CD4-positive, alpha-beta T cell treated with Interleukin-2 at 100 ng/mL for 4 hours (primary cell): ENCODE measurements around the gene COPA.
A peak's percentile ranks its signal among the peaks of the same experiment; 100 is the strongest.

Source experiments
- DNase-seq: peaks from one replicate; pipeline ENCODE4 v3.0.0-alpha.2; 2020; ENCODE audit warnings: low spot score

Gene COPA

DNA sequence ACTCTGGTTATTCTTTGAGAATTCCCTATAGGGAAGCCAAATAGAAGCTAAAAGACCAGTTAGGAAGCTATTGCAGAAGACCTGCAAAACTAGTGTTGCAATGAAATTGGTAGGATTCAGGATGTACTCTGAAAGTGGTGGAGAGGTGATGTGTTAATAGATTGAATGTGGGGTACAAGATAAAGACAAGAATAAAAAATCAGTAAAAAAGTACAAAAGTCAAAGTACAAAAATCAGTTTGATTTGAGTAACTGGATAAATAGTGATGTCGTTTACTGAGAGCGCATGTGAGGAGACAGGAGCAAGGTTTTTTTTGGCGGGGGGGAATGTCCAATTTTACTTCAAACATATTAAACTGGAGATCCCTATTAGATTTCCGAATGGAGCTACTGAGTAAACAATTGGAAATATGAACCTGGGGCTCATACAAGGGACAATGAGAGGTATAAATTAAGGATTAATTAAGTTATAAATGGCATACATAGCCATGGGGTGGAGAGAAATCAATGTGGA lies 78.2 kb downstream of the COPA start:
- DNase-seq = no peak

DNA sequence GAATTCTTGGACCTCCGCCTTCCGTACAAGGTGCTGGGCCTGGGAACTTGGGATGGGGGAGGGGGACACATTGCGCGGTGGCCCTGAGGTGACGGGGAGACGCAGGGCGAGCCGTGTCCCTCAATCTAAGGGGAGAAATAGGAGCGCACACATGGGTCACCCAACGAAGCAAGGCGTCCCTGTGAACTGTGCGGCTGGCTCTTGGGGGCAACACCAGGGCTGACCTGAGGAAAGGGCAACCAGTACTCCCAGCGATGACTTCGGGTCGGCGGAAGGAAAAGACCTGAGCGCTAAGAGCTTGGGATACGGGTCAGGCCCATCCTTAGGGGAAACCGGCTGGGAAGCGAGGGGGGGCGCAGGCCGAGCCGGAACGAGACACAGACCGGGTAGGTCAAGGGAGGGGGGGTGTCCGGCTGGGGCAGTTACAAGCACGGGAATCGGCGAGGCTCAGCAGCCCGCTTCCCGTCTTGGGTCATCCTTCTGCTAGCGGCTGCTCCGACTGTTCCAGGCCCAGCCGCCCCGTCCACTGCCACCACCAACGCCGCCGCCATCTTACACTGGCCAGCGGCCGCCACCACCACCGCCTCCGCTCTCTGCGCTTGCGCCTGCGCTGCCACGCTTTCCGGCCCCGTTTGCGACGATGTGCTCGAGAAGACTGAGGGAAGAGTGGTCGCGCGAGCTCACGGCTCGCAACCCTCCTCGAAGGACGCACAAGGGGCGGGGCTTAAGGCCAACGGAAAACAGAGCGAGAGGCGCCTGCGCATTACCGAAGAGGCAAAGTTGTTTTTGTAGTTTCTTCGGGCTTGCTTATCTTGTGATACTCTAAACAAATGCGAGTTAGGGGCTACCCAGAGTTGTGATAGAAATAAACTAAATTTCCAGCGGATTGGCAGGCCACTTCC lies 80.9 kb downstream of the COPA start, which contains the start of gene DCAF8:
Gene DCAF8, minus strand, starts transcription at position 657 of the 902 bp plus-strand sequence. CDS start 18,541 bp downstream, outside the sequence.
- DNase-seq = peak; percentile 98

DNA sequence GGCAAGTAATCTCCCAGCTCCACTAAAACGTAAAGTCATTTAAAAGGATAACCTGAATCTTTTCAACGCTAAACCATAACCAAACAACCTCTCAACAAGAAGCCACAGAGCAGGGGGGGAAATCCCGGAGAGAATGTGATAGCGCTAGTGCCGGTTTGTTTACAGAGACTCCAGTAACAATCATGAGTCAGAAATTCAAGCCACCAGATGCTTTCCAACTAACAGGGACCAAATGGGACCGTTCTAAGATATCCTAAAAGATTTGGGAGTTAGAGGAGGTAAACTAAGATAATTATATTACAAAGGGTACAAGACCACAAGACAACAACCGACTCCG lies 81.5 kb downstream of the COPA start:
- DNase-seq = peak; percentile 84

DNA sequence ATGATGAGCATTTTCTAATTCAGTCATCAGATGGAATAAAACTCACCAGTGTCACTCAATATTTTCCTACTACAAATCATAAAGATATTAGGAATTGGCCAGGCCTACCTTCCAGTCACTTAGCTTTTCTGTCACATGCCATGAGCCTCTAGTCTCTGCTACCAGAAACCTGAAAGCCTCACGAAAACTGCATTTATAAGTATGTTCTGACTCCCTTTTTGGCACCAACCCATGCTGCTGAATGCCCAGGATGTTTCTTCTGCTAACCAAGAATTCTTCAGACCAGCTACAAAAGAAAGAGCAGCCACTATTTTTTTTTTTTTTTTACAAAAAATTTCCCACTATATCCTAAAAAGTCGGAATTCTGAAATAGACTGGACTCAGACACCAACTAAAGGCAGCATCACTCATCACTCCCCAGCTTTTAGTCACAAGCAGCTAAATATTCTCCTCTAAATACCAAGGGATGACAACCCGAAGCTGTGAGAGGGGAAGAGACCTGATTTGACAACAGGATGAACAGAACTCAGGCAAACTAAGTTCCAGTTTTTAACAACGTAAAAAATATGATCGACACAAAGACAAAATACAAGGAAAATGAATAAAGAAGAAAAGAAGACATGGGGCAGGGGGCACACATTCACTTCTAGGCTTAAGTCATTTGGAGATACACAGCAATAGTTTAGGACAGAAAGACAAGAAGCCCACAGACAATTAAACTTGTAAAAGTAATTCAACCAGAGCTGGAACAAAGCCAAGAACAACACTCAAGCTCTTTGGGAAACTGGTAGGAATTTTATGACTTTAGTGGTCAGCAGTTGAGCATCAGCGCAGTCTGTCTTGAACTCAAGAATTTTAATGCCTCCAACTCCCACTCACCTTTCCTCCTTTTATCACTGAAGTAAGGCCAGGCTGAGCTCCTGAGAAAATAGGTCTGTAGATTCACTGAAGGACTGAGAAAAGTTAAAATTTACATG lies 82.4 kb downstream of the COPA start:
- no peak for DNase-seq

DNA sequence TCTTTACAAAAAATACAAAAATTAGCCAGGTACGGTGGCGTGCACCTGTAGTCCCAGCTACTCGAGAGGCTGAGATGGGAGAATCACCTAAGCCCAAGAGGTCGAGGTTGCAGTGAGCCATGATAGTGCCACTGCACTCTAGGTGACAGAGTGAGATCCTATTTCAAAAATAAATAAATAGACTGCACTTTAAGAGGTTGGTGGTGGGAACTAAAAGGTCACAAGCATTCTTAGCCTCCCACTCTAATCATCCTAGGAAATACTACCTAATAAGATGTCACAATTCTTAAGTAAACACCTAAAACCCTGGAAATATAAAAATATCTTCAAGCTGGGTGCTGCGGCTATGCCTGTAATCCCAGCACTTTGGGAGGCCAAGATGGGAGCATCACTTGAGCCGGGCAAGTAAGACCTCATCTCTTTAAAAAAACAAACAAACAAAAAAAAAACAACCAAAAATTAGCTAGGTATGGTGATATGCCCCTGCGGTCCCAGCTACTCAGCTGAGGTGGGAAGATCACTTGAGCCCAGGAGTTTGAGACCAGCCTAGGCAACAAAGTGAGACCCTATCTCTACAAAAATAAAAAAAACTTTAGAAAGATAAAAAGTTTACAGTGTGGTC lies 84.8 kb downstream of the COPA start:
- DNase-seq = no peak

DNA sequence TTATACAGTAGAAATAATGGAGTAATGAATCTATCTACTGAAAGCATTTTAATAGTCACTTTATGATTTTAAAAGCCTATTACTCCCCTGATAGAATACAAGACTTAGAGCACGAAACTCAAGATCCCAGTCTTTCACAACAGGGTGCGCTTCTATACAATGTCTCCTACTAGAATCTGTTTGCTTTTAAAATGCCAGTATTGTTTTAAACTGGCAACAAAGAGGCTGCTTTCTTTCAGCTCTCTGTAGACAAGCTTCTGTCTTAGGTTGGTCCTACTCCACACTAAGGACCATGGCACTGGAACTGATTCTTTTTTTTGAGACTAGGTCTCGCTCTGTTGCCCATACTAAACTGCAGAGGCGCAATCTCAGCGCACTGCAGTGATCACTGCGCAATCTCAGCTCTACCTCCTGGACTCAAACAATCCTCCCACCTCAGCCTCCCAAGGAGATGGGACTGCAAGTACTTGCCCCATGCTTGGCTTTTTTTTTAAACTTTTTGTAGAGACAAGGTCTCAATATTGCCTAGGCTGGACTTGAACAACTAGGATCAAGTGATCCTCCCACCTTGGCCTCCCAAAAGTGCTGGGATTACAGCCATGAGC lies 85.5 kb downstream of the COPA start:
- no peak for DNase-seq

DNA sequence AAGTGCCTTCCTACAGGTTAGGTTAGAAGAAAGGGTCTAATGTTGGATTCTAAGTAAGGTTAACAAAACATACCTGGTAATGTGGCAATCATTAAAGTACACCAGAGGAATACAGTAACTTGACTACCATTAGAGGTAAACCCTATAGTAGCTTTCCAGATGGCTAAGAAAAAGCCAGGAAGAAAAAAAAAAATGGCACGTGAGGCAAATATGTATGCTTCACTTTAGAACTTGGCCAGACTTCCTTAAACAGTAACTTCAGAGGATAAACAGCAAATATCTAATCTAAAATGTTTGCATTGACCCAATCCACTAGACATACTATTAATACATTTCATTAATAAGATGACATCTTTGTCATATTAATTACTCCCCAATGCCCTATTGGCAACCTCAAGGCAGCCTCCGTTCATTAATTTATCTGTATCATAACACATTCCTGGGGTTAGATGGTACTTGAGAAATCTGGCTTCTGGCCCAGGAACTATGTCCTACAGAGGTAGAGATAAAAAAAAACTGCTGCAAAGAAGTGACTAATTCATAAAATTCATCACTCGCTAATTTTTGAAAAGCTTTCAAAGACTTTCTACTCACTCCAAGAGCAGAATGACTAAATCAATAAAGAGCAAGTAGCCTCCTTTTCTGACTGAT lies 86.5 kb downstream of the COPA start:
- DNase-seq = no peak

DNA sequence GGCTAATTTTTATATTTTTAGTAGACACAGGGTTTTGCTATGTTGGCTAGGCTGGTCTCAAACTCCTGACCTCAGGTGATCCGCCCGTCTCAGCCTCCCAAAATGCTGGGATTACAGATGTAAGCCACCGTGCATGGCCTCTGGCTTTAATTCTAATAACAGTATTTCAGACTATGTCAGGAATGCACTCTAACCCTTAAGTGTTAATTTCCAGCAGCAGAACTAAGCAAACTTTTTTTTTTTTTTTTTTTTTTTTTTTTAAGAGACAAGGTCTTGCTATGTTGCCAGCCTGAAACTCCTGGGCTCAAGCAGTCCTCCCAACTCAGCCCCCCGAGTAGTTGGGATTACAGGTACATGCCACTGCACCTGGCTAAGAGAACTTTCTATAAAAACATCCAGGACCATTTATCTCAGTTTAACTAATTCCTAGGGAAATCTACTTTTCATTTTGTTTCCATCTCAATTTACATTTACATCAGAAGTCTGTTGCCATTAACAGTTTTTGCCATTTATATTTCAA lies 87.2 kb downstream of the COPA start:
- no peak for DNase-seq

DNA sequence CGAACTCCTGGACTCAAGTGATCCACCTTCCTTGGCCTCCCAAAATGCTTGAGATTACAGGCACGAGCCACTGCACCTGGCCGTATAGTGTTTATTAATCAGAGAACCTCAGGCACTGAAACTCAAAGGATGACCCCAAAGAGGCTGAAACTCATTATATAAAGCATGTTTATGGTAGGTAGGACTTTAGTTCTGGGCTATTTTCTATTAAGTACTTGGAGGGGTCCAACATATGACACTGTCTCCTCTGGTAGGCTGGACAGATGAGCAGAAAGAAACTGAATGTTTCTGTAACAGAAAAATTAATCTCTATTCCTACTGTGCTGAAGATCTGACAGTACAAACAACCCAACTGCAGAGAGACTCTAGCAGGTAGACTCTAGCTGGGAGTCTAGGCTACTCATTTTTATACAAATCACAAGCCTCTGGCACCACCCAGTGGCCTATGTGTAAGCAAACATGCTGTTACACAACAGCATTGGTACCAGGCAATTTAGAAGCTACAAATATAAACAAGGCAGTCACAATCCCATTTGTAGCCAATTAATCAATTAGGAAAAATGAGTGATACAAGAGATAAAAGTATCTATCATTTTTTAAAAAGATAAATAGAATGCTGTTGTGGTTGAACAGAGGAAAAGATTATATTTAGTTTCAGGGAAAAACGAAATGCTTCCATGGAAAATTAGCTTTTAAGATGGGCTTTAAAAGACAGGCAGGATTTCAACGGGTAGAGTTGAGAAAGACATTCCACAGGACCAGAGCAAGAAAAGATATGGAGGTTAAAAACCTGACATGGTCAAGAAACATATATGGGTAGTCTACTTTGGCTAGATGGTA lies 91.1 kb downstream of the COPA start:
- DNase-seq = peak; percentile 74

DNA sequence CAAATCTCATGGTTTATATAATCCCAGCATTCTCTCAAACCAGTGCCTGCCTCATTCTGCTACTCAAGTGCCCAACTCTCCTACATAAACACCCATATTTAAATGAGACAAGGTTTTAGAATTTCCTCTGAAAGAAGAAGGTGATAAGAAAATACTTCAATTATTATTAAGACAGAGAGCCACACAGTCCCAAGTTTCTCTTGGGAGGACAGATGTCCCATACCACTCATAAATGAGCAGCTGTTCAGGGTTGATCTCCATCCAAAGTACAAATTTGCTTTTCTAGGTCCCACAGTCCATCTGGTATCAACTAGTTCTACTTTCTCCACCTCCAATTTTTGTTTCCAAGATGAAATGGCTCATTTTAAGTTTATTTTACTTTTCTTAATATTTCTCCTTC lies 92.0 kb downstream of the COPA start:
- no peak for DNase-seq

DNA sequence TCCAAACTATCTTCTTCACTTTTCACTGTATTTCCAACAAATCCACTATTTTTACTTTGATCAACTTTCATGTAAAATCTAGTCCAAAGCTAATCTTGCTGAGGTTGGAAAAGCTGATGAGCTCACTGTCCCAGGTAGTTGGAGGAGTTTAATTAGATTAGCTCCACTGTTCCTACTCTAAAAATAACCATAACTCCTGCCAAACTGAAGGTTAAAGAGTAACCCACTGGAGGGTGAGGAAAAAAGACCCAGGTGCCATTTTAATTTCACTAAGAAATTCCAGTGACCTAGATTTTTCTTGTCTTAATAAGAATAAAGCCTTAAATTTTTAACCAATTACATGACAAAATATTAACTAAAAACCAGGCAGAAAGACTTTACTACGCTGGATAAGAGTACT lies 96.0 kb downstream of the COPA start:
- DNase-seq = no peak

DNA sequence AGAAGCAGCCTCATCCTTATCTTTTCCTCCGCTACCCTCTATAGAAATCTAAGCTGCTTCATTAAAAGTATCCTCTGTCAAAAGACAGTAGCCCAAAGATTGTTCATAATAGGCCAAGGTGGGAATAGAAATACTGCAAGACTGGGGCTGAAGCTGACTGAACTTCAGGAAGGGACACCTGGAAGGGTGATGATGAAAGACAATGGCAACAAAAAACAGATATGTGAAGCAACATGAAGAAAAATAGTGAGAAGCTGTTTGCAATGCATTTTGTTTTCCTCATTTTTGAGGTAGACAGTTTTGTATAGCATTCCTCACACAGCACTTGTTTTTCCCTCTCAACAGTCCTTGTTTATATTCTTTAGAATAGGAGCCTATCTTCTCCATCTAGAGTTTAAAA lies 97.6 kb downstream of the COPA start:
- no peak for DNase-seq

DNA sequence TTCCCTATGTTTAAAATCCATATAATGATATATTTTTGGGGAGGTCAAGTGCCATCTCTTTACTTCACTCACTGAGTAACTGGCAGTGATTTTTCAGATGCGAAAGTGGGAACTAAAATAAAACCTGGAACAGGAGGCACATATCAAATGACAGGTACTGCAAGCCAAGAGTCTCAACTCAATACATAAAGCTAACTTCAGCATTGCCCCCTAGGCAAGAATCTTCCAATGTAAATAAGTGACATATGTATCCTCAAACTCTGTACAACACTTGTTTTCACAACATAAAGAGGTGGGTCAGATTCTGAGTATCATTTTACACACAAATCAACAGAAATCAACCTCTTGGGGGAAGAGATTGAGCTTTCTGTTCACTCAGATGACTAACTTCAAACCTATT lies 98.8 kb downstream of the COPA start:
- no peak for DNase-seq

DNA sequence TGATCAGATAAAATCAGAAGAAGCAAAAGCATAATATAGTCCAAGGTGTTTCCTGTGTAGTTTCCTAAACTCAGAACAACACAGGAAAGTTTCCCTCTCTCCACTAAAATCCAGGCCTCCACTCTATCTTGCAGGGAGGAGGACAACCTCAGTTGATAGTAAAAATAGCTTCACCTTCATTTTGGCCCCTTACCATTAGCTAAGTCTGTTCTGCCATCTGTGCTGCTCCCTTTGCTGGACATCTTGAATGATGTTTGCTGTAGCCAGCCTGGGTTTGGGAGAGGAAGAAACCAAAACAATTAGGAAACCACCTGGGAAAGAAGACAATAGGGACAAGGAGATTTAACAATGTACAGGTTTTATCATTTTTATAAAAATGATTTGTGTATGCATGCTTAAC lies 99.3 kb downstream of the COPA start:
- DNase-seq = no peak

DNA sequence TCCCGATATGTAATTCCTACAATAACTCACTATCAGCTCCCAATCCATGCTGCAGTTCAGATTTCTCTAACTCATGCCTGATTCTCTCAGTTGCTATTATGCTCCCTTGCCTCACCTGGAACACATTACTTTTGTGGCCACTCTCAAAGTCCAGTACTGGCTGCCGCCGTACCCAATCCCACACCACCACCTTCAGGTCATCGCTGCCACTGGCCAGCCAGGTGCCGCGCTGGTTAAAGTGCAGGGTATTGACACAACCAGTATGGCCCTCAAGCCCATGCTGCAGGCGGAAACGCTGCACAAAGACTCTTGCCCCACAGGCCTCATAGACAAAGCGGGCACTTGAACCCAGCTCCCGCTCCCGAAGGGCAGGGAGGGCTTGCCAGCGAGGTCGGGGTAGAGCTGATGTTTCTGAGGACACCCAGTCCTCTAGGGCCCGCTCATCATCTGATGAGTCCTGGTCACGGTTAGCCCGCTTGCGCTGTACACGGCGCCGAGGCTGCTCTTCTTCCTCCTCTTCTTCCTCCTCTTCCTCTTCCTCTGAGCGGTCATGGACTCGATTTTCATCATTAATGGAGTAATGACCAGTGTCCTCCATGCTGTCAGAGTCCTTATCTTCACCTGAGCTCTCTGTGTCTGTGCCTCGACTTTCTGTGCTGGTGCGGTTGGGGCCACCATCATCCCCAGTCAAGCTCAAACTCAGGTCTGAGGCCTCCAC lies 103.3 kb downstream of the COPA start:
- DNase-seq = no peak
